NOMO-1 (cell line): ENCODE data around the gene PCLO.
"Not testable (repeated sequence)": the region's sequence is repeated elsewhere in the genome, so short reads cannot be mapped to it uniquely, and the experiment has no call there.

Source experiments
- DNase-seq, 2 experiments: peaks; one replicate each; lab custom pipeline; 2025; ENCODE audit not compliant: unreplicated experiment in 2 of 2; lab: John Stamatoyannopoulos, UW

The PCLO gene

GRCh38 chr7:82965088-82966036 is 197.3 kb downstream of the PCLO start:
- DNase-seq: peak; percentile 5 to 23

DNA sequence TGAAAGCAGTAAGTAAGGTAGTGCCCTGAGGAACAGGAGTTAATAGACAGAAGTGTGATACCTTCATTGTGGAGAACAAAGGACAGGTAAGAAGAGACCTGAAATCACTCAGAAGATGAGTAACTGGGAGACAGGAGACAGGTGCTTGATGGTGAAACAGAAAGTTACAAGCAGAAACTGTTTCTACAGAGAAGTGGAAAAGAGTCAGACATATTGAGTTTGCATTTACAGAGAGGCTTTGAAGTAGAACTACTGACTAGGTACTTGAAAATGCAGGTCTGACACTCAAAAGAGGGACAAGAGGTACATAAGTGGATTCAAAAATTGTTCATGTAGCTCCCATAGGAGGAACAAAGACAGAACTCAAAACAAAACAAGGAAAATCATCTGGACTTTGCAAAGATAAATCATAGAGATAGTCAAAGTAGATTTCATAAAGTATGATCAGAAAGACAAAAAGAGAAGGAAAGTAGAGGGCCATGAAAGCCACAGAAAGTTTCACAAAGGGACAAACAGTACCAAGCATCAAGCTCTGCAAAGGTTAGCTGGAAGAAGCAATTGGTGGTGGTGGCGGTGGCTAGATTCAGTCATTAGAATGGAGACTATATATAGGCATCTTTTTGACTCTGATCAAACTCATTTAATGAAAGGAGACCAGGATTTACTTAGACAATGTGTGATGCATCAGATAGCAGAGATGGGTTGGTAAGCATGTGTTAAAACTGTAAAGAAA is 198.4 kb downstream of the PCLO start:
- no peak for DNase-seq

- no peak for DNase-seq
Measured at GRCh38 chr7:82961240-82961639, 201.4 kb downstream of the PCLO start.

DNA sequence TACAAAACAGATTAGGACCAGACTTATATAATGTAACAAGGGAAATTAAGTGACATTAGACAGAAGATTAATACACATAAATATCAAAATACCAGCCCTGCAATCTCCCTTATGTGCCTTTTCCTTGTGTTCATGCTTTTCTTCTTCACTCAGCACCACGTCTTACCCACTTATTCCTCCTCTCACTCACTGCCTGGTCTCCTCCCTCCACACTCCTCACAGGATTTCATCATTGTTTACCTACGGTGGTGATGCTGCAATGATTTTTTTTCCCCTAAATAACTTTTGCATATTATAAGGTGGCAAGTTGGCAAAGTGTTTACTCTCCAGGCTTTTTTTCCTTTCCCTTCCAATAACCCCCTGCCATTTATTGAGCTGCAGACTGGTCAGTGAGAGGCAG is 203.2 kb downstream of the PCLO start:
- DNase-seq: no peak

DNA sequence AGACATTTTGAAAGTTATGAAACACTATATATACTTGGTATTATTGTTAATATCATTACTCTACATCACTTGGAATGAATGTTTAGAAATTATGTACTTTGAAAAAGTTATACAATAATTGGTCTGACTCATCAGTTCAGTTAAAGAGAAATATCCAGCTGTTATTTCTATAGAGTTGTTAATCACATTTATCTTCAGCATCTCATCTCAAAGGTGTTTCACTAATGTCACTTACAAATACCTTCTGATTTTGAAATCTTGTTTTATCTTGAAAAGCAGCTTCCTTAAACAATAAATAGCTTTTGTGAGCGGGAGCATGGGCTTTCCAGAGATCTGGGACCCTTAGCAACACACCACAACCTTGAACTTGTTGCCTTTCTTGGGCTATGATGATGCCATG is 205.2 kb downstream of the PCLO start:
- DNase-seq: no peak

- no peak for DNase-seq
Measured at GRCh38 chr7:82953324-82954027, 209.2 kb downstream of the PCLO start.

- DNase-seq: no peak
Measured at GRCh38 chr7:82950436-82950835, 212.2 kb downstream of the PCLO start.

- DNase-seq: no peak
Measured at GRCh38 chr7:82945480-82945879, 217.2 kb downstream of the PCLO start.

DNA sequence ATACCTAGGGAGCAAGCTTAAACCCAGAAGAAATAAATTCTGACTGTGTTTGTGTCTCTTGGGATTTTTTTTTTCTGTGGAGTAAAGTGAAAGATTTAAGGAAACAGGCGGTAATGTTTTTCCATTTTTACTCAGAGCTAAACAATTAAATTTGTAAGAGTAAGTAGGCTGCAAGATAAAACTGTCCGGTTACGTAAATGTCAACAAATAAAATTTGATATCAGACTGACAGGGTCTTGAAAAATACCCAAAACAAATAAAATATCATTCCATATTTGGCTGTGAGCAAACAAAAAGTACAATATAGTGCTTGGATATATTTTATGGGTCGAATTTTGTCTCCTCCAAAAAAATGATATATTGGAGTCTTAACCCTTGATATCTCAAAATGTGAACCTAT is 217.6 kb downstream of the PCLO start:
- no peak for DNase-seq

GRCh38 chr7:82932516-82932915 is 230.2 kb downstream of the PCLO start:
- DNase-seq: no peak

DNA sequence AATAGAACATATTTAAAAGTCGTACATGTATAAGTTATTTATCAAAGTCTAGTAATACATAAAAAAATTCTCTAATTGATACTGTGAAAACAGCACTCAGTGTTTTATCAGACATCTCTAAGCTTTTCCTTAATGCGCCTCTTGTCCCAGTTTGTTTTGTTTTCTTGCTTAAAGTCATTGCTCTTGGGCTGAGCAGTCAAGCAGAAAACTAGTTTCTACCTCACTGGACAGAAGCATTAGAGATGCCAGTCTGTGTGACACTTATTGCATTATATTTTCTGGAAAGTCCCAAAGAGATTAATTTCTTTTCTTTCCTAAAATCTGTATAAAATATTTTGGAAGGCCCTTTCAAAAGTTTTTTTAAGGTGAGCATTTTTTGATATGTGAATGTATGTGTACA is 236.2 kb downstream of the PCLO start:
- no peak for DNase-seq

DNA sequence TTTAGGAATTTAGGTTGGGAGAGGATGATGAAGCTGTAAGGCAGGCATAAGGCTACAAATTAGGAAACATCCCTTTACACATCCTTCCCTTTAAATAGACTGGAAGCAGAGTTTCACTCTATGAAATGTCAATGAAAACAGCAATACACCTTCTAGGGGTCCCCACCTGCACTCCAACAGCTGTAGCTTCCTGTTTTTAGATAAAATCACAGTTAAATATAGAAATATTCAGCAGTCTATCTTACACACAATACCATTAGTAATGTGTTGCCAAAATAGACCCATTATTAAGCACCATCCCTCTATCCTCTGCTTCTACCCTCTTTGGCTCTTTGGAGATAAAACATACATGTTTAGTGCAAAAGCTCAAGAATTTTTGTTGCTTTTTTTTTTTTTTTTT is 237.4 kb downstream of the PCLO start:
- no peak for DNase-seq

GRCh38 chr7:82906502-82906901 is 256.2 kb downstream of the PCLO start:
- no peak for DNase-seq

DNA sequence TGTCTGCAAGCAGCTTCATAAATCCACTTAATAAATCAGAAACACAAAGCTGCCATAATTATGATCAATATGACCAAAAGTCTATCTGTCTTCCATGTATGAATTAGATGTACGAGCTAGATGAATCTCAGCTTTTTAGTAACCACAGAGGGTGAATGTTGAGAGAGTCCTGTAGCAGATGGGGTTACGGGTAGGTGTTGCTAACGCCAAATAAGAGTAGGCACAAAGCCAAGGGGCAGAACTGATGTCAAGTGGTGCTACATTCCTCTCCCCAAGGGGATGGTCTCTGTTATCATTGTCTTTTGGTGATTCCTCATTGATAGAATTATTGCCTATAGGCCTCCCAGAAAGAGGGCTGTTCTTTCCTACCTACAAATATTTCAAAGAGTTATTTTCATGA is 257.8 kb downstream of the PCLO start:
- no peak for DNase-seq

GRCh38 chr7:82901098-82901497 is 261.6 kb downstream of the PCLO start:
- DNase-seq: not testable (repeated sequence)

DNA sequence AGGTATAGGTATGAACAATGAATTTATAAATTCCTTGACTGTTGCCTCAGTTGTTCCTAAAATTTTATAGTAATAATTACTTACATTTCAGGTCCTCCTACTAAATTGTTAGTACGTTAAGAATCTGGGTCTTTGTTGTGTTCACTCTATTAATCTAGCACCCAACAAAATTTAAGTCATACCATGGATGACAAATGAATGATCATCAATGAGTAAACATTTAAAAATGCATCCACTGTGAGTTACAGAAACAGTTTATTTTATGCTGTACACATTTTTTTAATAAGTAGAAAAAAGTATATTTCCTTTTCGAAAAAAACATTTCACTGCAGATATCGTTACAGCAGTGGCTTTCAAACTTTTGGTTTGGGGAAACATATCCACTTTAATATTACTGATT is 265.2 kb downstream of the PCLO start:
- DNase-seq: no peak

DNA sequence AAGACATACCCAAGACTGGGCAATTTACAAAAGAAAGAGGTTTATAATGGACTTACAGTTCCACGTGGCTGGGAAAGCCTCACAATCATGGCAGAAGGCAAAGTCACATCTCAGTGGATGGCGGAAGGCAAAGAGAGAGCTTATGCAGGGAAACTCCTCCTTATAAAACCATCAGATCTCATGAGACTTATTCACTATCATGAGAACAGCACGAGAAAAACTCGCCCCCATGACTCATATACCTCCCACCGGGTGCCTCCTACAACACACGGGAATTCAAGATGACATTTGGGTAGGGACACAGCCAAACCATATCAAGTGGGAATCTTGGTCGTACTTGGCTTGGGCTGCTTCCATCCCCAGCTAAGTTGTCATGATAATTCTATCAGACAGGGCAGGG is 268.3 kb downstream of the PCLO start:
- DNase-seq: not testable (repeated sequence)

DNA sequence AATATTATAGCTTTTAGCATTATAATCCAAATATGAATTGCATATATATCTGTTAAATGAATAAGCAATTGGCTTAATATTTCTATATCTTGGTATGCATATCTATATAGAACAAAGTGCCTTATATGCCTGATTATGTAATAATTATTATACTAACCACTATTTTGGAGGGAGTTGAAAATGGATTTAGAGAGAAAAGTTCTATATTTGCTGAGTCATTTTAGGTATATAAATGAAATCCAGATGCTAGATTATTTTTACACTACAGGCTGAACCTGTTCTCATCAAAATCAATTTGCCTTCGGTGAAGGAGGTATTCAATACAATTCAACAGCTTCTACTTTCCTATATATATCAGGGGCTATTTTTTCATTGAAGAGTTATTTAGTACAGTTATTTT is 276.4 kb downstream of the PCLO start:
- no peak for DNase-seq

DNA sequence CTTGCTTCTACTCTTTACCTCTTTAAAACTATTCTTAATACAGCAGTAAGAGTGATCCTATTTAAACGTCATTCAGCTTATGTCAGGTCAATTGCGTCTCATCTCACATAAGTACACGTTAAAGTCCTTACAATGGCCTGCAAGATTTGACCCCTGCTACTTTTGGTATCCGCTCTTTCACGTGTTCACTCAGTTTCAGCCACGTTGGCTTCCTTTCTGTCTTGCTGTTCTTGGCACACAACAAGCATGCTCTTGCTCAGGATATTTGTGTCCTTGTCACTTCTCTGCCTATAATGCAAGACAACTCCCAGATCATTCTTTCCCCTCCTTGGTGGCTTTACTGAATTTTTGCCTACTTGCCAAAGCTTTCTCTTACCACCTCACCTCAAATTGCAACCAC is 296.8 kb downstream of the PCLO start:
- no peak for DNase-seq

DNA sequence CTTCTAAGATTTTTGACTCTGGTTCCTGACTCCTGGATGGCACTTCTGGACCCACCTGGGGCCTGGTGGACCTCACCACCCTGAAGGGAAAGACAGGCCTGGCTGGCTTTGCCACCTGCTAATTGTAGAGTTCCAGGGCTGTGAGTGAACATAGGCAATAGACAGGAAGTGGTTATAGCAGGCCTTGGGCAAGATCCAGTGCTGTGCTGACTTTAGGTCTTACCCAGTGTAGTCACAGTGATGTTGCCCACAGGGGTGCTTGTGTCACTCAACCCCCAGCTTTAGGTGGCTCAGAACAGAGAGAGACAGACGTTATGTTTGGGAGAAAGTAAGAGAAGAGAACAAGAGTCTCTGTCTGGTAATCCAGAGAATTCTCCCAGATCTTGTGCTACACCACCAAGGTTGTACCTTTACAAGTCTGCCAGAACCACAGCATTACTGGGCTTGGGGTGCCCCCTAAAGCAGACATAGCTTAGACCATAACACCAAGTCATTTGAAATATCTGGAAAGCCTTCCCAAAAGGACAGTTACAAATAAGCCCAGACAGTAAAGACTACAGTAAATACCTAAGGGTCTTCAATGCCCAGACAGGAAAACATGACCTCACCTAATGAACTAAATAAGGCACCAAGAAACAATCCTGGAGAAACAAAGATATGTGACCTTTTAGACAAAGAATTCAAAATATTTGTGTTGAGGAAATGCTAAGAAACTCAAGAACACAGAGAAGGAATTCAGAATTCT is 303.4 kb downstream of the PCLO start:
- no peak for DNase-seq

DNA sequence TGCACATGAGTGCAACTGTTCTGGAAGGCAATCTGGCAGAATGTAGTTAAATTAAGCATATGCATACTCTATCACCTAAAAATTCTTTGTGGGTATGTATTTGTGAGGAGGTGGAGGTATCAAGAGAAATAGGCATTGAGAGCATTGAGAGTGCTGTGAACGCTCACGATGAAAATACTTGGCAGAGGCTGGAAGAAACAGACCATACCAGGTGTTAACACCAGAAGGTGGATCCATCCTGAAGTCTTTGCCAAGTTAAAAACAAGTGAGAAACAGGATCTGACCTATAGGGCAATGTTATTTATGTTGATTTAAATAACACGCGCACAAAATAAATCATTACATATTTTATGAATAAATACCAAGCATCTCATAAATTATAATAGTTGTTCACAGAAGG is 311.6 kb downstream of the PCLO start:
- DNase-seq: no peak
